GM13977 (cell line): ENCODE measurements around the gene ATP1B1.

Experiments used
- DNase-seq: peaks from one replicate; pipeline ENCODE4 v3.0.0; 2012; ENCODE audit warnings: low spot score
- CTCF ChIP-seq: IDR thresholded peaks from 2 replicates; pipeline ENCODE4 v1.5.1; 2012; ENCODE audit warnings: mild to moderate bottlenecking, control low read depth; ENCODE audit not compliant: insufficient read depth; ENCODE audit errors: extremely low read depth, missing control alignments
- in situ Hi-C: fragments of 300-500 bp; cut with MboI; formaldehyde crosslinking; loops from one replicate; pipeline ENCODE4 v1.12.0; 2022; ENCODE audit warnings: low sequenced_read_pairs, low pct_unique_long_range_greater_than_20kb, mixed read lengths, inconsistent platforms; ENCODE audit not compliant: unreplicated experiment

ATP1B1 gene

DNA sequence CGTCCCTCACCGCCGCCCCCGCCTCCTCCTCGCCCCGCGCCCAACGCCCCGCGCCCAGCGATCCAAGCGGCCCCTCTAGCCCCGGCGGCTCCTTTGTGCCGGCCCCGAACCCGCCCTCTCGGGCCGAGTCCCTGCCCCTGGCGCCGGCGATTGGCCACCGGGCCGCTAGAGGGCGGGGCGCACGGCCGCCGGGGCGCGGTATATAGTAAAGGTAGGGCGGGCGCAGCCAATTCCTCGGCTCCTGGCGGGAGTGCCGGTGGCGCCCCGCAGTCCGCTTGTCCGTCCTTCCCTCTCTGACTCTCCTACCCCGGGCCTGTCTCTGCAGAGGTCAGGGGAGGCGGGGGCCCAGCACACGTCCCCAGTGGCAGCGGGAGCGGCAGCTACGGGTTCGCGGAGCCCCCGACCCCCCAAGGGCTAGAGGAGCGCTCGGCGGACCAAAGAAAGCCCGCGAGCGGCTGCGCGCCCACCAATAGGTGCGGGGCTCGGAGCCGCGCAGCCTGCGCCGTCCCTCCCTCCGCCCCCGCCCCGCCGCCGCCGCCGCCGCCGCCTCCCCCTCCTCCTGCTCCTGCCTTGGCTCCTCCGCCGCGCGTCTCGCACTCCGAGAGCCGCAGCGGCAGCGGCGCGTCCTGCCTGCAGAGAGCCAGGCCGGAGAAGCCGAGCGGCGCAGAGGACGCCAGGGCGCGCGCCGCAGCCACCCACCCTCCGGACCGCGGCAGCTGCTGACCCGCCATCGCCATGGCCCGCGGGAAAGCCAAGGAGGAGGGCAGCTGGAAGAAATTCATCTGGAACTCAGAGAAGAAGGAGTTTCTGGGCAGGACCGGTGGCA, at the start of gene ATP1B1:
TSS of gene ATP1B1 (plus strand) at position 596 of the 826 bp plus-strand sequence. CDS start at position 736, 140 bp downstream.
- in situ Hi-C loops, result loop anchor here (25.0 kb wide), 1 partner anchor 469 kb away; no protein-coding TSS in a partner anchor
- DNase-seq, result peak; percentile 97
- peak; percentile 27 for TF ChIP-seq CTCF

- in situ Hi-C loops, result no loop called here
- no peak for DNase-seq
- TF ChIP-seq CTCF, result no peak
Observed at GRCh38 chr1:169059421-169059820, 47.1 kb upstream of the ATP1B1 start.

DNA sequence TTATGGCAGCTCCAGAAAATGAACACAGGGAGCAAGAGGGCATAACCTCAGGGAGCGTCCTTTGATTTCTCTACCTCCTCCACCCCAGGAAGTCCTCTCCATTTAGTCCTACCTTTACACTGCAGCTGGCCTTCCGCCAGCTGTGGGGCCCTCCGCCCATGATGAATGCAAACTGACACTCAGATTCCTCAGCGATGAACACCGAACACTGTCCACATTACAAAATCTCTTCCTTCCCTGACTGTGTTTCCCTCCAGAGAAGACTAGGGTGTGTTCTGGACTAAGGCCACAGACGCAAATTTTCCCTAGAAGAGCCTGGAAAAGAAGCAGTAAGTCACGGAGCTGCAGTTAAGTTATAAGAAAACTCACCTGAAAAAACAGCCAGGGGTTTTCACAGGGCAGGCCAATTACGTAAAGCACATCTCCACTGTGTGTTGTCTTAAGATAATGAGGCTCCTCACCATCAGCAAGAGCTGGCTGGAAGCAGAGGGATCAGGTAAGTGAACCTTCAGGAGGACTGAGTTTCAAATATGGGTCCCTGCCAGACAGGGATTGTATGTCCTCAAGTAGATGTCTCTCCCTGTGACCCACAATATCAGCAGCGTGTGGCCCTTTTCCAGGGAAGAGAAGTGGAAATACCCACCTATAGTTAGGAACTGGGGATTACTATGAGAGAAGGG, 46.3 kb upstream of the ATP1B1 start:
- TF ChIP-seq CTCF, result no peak
- in situ Hi-C loops, result no loop called here
- no peak for DNase-seq

DNA sequence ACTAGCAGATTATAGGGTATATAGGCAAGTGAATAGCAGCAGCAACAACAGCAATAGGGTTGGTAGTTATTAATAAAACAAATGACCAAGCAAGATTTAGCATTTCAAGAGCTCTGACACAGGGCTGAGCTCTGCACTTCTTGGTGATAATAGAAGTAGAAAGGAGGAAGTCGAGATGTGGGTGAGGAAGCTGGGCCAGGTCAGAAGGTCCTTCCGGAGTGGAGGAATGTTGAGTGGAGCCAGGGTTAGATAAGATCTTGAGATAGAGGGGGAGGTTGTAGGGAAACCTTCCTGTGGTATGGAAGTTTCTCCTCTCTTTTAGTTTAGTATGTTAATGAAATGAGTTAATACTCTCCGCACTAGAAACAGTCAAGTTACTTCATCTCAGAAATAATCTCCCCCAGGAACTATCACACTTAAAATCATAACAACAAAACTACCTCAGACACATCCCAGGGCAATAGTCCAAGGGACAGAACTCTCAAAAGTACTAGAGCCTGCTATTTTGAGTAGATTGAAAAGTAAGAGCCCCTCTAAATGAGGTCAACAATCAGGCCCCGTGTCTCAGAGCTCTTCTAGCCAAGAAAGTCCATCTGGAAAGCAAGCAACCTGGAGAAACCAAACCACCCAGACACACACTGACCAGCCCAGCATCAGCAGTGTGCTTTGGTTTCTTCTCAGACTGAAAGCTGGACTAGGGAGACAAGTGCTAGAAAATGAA, 45.4 kb upstream of the ATP1B1 start:
- in situ Hi-C loops, result no loop called here
- no peak for DNase-seq
- no peak for TF ChIP-seq CTCF

- in situ Hi-C loops, result no loop called here
- TF ChIP-seq CTCF, result no peak
- no peak for DNase-seq
Observed at GRCh38 chr1:169062152-169062551, 44.3 kb upstream of the ATP1B1 start.

DNA sequence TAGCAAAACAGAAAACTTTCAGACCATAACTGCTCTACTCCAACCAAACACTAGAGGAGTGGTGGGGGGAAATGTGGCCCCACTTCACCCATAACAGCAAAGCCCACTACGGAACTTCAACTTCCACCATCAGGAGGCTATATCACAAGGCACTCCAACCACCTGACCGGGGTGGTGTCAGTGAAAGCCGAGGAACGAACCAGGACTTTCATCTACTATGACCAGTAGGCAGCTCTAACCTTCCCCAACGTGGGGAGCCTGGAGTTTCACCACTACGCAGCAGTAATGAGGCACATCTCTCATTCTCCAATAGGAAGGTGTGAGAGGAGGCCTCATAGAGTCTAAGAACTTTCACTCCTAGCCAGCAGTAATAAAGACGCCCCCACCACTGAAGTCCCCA, 42.4 kb upstream of the ATP1B1 start:
- TF ChIP-seq CTCF, result no peak

More for the DNA sequence above, 42.4 kb upstream of the ATP1B1 start:
- DNase-seq, result no peak
- in situ Hi-C loops, result no loop called here
